ENCODE data around the gene CDH23. TPM values are rescaled to one million over a fixed set of nuclear protein-coding genes. Genes with fewer than 3 reads are reported as not detected.
"Not testable (repeated sequence)": the region's sequence is repeated elsewhere in the genome, so short reads cannot be mapped to it uniquely, and the experiment has no call there.

The CDH23 gene
- total RNA-seq, 1 donor from 2014 or later = 0.29 TPM

DNA sequence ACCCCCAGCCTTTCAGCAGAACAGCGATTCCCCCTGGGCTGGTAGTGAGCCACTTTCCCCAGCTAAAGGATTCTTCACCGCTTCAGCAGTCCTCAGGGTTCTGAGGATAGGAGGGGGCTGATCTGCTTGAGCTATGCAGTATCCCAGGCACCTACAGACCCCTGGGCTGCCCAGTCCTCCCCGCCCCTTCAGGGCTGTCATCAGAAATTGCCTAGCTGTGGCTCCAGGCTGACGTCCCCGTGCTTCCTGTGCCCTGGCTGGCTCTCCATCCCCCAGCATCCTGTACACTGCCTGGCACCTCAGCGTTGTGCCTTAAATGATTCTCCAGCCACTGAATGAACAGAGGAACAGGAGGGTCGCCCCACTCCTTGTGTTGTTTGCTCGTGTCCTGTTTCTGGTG is 38.4 kb upstream of the CDH23 start:
- intact Hi-C loops (cut with micrococcal nuclease) = loop anchor here (5.0 kb wide), 1 partner anchor 36 kb away; no protein-coding TSS in a partner anchor
- Mint-ChIP-seq H3K9me3 (no peaks in the 10 kb centered on the region), H3K36me3 (ENCODE audit: low read depth) (peaks cover 25% of the 10 kb centered on the region), H3K27me3 (no peaks in the 10 kb centered on the region), H3K27ac (peak overlapping the region; percentile 72), H3K4me1 (peaks cover 24% of the 10 kb centered on the region), H3K4me3 (no peak overlapping the region)
- POLR2A ChIA-PET = interaction anchor here (0.6 to 1.5 kb wide), 3 partner anchors 9 to 30 kb away, joined by 3 to 6 read pairs (median 3); no protein-coding TSS in a partner anchor
- DNase-seq (no peak), ATAC-seq (ENCODE audit: low read depth) (no peak)
- CTCF ChIA-PET = interaction anchor here (1.2 kb wide), 1 partner anchor 20 kb away, joined by 3 read pairs; no protein-coding TSS in a partner anchor
- TF ChIP-seq, protein P1, sequence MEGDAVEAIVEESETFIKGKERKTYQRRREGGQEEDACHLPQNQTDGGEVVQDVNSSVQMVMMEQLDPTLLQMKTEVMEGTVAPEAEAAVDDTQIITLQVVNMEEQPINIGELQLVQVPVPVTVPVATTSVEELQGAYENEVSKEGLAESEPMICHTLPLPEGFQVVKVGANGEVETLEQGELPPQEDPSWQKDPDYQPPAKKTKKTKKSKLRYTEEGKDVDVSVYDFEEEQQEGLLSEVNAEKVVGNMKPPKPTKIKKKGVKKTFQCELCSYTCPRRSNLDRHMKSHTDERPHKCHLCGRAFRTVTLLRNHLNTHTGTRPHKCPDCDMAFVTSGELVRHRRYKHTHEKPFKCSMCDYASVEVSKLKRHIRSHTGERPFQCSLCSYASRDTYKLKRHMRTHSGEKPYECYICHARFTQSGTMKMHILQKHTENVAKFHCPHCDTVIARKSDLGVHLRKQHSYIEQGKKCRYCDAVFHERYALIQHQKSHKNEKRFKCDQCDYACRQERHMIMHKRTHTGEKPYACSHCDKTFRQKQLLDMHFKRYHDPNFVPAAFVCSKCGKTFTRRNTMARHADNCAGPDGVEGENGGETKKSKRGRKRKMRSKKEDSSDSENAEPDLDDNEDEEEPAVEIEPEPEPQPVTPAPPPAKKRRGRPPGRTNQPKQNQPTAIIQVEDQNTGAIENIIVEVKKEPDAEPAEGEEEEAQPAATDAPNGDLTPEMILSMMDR (IDR thresholded peaks at IDR 0.05) = no peak

DNA sequence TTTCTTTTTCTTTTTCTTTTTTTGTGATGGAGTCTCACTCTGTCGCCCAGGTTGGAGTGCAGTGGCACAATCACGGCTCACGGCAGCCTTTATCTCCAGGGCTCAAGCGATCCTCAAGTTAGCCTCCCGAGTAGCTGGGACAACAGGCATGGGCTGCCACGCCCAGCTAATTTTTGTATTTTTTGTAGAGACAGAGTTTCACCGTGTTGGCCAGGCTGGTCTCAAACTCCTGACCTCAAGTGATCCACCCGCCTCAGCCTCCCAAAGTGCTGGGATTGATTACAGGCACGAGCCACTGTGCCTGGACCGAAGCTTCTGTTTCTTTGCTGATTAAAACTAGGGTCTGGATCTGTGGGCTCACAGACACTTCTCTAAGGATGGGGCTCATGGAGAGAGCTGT is 37.8 kb upstream of the CDH23 start:
- H3K4me3 Mint-ChIP-seq; H3K27me3 Mint-ChIP-seq; DNase-seq; H3K9me3 Mint-ChIP-seq; ATAC-seq (ENCODE audit: low read depth): not testable (repeated sequence)
- Mint-ChIP-seq H3K27ac (peak overlapping the region; percentile 72), H3K36me3 (ENCODE audit: low read depth) (peaks cover 22% of the 10 kb centered on the region), H3K4me1 (peaks cover 24% of the 10 kb centered on the region)
- ChIA-PET POLR2A (interaction anchor here (0.5 to 1.5 kb wide), 5 partner anchors 9 to 40 kb away, joined by 3 to 6 read pairs (median 4); partner anchors contain the start of gene SLC29A3), CTCF (interaction anchor here (1.2 kb wide), 1 partner anchor 20 kb away, joined by 3 read pairs; no protein-coding TSS in a partner anchor)
- intact Hi-C loops (cut with micrococcal nuclease) = loop anchor here (1.0 to 5.0 kb wide), 2 partner anchors 13 to 37 kb away; no protein-coding TSS in a partner anchor

DNA sequence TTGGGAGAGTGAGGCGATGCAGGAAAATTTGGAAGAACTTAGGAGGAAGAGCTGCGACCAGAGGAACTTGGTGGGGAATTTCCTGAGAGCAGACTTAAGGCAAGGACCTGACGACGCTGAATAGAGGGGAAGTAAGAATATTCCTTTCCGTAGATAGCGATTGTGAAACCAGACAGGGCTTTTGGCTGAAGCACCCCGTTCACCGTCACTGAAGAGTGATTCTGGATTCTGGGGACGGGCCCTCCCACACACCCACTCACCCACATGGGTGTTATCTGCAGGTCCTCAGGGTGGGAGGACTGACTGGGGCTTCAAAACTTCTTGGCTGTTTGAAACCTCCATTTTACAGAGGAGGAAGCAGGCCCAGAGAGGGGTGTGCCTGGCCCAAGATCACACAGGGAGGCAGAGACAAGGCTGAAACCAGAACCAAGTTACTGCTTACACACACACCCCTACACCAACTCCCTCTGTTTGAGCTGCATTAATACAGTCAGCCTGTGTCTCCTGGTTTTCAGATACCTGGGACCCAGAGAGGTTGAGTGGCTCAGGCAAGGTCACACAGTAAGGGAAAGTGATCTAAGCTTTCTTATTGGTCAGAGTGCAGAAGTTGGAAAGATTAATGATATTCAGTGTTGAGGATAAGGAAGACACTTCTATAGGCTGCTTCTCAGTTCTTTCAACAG is 37.2 kb upstream of the CDH23 start:
- Mint-ChIP-seq H3K27ac (peak overlapping the region; percentile 72), H3K36me3 (ENCODE audit: low read depth) (peaks cover 25% of the 10 kb centered on the region), H3K4me3 (no peak overlapping the region), H3K27me3 (no peaks in the 10 kb centered on the region), H3K9me3 (no peaks in the 10 kb centered on the region), H3K4me1 (peaks cover 24% of the 10 kb centered on the region)
- DNase-seq (no peak), ATAC-seq (ENCODE audit: low read depth) (peak; percentile 80)
- POLR2A ChIA-PET = interaction anchor here (0.5 to 1.5 kb wide), 6 partner anchors 8 to 41 kb away, joined by 3 to 12 read pairs (median 4); partner anchors contain the start of gene SLC29A3
- TF ChIP-seq, protein P1 (IDR thresholded peaks at IDR 0.05) = no peak
- CTCF ChIA-PET = interaction anchor here (1.3 kb wide), 1 partner anchor 9 kb away, joined by 3 read pairs; no protein-coding TSS in a partner anchor
- intact Hi-C loops (cut with micrococcal nuclease) = loop anchor here (1.0 to 5.0 kb wide), 2 partner anchors 13 to 37 kb away; no protein-coding TSS in a partner anchor

DNA sequence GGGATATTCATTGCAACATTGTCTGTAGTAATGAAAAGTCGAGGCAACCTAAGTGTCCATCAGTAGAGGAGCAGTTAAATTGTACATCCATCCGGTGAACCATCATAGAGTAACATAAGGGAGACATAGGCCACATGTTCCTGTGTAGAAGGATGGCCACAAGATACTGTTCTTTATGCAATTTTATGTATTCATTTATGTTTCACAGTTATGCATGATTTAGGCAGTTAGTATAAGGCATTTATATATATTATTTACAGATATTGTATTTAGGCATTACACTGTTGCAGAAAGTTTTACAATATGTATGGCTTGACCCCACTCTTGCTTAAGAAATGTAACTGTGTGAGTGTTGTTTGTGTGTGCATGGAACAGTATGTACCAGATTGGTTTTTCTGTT is 36.0 kb upstream of the CDH23 start:
- Mint-ChIP-seq H3K4me1 (peaks cover 24% of the 10 kb centered on the region), H3K27me3 (no peaks in the 10 kb centered on the region), H3K27ac (no peak overlapping the region), H3K4me3 (no peak overlapping the region), H3K36me3 (ENCODE audit: low read depth) (peaks cover 28% of the 10 kb centered on the region), H3K9me3 (no peaks in the 10 kb centered on the region)
- DNase-seq (no peak), ATAC-seq (ENCODE audit: low read depth) (no peak)
- CTCF ChIA-PET = interaction anchor here (1.3 kb wide), 1 partner anchor 10 kb away, joined by 3 read pairs; no protein-coding TSS in a partner anchor
- TF ChIP-seq, protein P1 (IDR thresholded peaks at IDR 0.05) = no peak
- intact Hi-C loops (cut with micrococcal nuclease) = no loop called here
- POLR2A ChIA-PET = interaction anchor here (1.4 kb wide), 1 partner anchor 16 kb away, joined by 12 read pairs; no protein-coding TSS in a partner anchor

- DNase-seq (no peak), ATAC-seq (ENCODE audit: low read depth) (no peak)
- intact Hi-C loops (cut with micrococcal nuclease) = no loop called here
- ChIA-PET POLR2A (no interaction called here), CTCF (no interaction called here)
- TF ChIP-seq, protein P1 (IDR thresholded peaks at IDR 0.05) = no peak
- Mint-ChIP-seq H3K4me1 (peaks cover 24% of the 10 kb centered on the region), H3K36me3 (ENCODE audit: low read depth) (peaks cover 23% of the 10 kb centered on the region), H3K4me3 (no peak overlapping the region), H3K27ac (no peak overlapping the region), H3K27me3 (no peaks in the 10 kb centered on the region), H3K9me3 (no peaks in the 10 kb centered on the region)
Measured at GRCh38 chr10:71361581-71361980, 35.1 kb upstream of the CDH23 start.

All from activated B cell treated with CpG ODN at 0.5 μM for 24 hours (primary cell).